D721Med (cell line): ENCODE data around the gene RNF125.
"Not testable (repeated sequence)": the region's sequence is repeated elsewhere in the genome, so short reads cannot be mapped to it uniquely, and the experiment has no call there.

Experiments used
- DNase-seq: peaks from one replicate; pipeline ENCODE4 v3.0.0; 2011; ENCODE audit warnings: low spot score; ENCODE audit not compliant: insufficient read length
- FAIRE-seq: peaks from 2 replicates; lab custom pipeline; 2011; peaks lifted over from hg19 to GRCh38; lab: Jason Lieb, UNC
- TF ChIP-seq, protein P1 (sequence below): IDR thresholded peaks from 2 replicates; pipeline ENCODE4 v1.5.1; 2012; ENCODE audit warnings: mild to moderate bottlenecking, control low read depth; ENCODE audit not compliant: insufficient read depth; ENCODE audit errors: missing control alignments

RNF125 gene

GRCh38 chr18:31979714-31980113 is 38.9 kb upstream of the RNF125 start:
- no peak for FAIRE-seq

DNA sequence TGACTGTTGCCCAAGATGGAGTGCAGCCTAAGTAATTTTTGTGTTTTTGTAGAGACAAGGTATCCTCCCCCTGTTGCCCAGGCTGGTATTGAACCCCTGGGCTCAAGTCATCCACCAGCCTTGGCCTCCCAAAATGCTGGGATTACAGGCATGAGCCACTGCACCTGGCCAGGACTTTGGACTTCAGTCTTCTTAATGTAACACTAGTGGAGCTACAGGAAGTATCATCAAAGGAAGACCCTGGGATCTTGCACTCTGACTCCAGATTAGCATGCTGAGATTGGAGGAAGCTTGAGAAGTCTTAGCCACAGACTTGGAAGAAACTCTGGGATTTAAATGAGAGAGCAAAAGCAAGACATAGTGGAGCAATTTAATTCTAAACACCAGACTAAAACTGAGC is 37.8 kb upstream of the RNF125 start:
- DNase-seq (no peak), FAIRE-seq (no peak)
- TF ChIP-seq, protein P1, sequence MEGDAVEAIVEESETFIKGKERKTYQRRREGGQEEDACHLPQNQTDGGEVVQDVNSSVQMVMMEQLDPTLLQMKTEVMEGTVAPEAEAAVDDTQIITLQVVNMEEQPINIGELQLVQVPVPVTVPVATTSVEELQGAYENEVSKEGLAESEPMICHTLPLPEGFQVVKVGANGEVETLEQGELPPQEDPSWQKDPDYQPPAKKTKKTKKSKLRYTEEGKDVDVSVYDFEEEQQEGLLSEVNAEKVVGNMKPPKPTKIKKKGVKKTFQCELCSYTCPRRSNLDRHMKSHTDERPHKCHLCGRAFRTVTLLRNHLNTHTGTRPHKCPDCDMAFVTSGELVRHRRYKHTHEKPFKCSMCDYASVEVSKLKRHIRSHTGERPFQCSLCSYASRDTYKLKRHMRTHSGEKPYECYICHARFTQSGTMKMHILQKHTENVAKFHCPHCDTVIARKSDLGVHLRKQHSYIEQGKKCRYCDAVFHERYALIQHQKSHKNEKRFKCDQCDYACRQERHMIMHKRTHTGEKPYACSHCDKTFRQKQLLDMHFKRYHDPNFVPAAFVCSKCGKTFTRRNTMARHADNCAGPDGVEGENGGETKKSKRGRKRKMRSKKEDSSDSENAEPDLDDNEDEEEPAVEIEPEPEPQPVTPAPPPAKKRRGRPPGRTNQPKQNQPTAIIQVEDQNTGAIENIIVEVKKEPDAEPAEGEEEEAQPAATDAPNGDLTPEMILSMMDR: no peak

More at GRCh38 chr18:31979714-31980113, 38.9 kb upstream of the RNF125 start:
- no peak for DNase-seq
- TF ChIP-seq, protein P1: no peak

- no peak for FAIRE-seq
- no peak for DNase-seq
- TF ChIP-seq, protein P1: no peak
These were observed 35.6 kb upstream of the RNF125 start for GRCh38 chr18:31983020-31983419.

GRCh38 chr18:31983976-31984375 is 34.6 kb upstream of the RNF125 start:
- DNase-seq (no peak), FAIRE-seq (no peak)
- TF ChIP-seq, protein P1: no peak

DNA sequence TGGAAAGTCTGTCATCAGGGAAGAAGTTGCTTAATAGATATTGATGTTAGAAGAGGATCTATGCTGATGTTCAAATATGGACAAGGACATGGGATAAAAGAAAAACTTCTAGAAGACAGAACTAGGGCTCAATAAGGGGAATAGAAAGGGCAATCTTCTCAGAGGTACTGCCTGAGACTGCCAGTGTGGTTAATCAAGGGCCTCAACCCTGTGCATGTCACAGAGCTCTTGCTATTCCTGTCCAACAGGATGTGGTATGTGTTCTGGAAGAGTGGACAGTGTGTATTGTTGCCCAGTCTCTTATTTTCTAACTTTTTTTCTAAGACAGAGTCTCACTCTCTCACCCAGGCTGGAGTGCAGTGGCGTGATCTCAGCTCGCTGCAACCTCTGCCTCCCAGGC is 27.8 kb upstream of the RNF125 start:
- FAIRE-seq: no peak
- DNase-seq: no peak
- TF ChIP-seq, protein P1: no peak

DNA sequence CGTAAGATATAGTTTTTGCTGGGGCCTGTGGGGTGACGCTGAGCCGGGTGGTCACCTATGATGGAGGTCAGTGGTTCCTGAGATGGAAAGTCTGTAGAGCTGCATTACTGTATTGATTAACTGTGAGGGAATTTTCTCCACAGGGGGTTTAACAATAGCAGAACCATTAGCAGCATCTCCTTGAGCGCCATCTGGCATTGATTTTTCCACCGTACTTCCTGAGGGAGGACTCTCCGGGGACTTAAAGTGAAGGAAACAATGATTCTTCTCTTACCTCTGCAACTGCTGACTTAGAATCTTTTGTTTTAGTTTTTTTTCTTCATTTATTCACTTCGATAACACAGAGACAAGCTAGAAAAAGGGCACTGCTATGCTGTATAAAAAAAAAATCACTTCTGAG is 22.6 kb upstream of the RNF125 start:
- DNase-seq (no peak), FAIRE-seq (no peak)
- TF ChIP-seq, protein P1: no peak

GRCh38 chr18:31998880-31999412 is 19.7 kb upstream of the RNF125 start:
- TF ChIP-seq, protein P1: no peak
- DNase-seq (no peak), FAIRE-seq (no peak)

- DNase-seq, FAIRE-seq: not testable (repeated sequence)
These were observed 17.5 kb upstream of the RNF125 start for GRCh38 chr18:32001141-32001540.

DNA sequence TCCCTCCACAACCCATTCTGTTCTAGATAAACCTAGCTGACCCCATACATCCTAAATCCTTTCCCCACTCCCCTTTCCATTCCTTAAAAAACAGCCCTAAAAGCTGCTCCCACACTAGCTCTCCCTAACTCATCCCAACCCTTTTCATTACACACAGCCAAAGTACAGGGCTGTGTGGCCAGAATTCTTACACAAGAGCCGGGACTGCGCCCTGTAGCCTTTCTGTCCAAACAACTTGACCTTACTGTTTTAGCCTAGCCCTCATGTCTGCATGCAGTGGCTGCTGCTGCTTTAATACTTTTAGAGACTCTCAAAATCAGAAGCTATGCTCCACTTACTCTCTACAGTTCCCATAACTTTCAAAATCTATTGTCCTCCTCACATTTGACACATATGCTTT is 14.8 kb upstream of the RNF125 start:
- DNase-seq: not testable (repeated sequence)

More for the DNA sequence above, 14.8 kb upstream of the RNF125 start:
- FAIRE-seq: not testable (repeated sequence)
